C4-2B (cell line): ENCODE data around the gene KRT71.

Experiments
- ZFX ChIP-seq: fragments of 450-650 bp; IDR thresholded peaks from 2 replicates; pipeline ENCODE4 v1.6.1; 2017
- TF ChIP-seq, protein P1 (sequence below): fragments of 450-650 bp; conservative IDR thresholded peaks from 2 replicates; pipeline ENCODE4 v1.5.1; 2017; ENCODE audit warnings: mild to moderate bottlenecking

- TF ChIP-seq, protein P1, sequence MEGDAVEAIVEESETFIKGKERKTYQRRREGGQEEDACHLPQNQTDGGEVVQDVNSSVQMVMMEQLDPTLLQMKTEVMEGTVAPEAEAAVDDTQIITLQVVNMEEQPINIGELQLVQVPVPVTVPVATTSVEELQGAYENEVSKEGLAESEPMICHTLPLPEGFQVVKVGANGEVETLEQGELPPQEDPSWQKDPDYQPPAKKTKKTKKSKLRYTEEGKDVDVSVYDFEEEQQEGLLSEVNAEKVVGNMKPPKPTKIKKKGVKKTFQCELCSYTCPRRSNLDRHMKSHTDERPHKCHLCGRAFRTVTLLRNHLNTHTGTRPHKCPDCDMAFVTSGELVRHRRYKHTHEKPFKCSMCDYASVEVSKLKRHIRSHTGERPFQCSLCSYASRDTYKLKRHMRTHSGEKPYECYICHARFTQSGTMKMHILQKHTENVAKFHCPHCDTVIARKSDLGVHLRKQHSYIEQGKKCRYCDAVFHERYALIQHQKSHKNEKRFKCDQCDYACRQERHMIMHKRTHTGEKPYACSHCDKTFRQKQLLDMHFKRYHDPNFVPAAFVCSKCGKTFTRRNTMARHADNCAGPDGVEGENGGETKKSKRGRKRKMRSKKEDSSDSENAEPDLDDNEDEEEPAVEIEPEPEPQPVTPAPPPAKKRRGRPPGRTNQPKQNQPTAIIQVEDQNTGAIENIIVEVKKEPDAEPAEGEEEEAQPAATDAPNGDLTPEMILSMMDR, result no peak
- TF ChIP-seq ZFX, result no peak
Measured at GRCh38 chr12:52495389-52495788, 57.6 kb downstream of the KRT71 start.
